DOHH2 (cell line): ENCODE data around the gene NEK4.

Source experiments
- H3F3A ChIP-seq: fragments of 200-600 bp; sonication (generic), shearing (Covaris generic); 2 replicates; pipeline ENCODE4 v1.6.0; 2016; ENCODE audit warnings: antibody characterized with exemption, mild to moderate bottlenecking; ENCODE audit not compliant: control insufficient read depth, insufficient read depth
- H3K27ac ChIP-seq: fragments of 200-600 bp; sonication (generic); 2 replicates; pipeline ENCODE4 v1.5.1; 2014; ENCODE audit warnings: low read depth, mild to moderate bottlenecking, low read length, moderate library complexity
- H3K27me3 ChIP-seq: fragments of 200-600 bp; sonication (generic); 2 replicates; pipeline ENCODE4 v1.6.1; 2014; ENCODE audit warnings: mild to moderate bottlenecking, low read length, mixed read lengths; ENCODE audit not compliant: control insufficient read depth
- H3K36me3 ChIP-seq: fragments of 200-600 bp; sonication (generic); 2 replicates; pipeline ENCODE4 v1.6.1; 2014; ENCODE audit warnings: mild to moderate bottlenecking, low read length, moderate library complexity, mixed read lengths; ENCODE audit not compliant: control insufficient read depth
- H3K4me1 ChIP-seq: fragments of 200-600 bp; sonication (generic); 2 replicates; pipeline ENCODE4 v1.6.1; 2014; ENCODE audit warnings: mild to moderate bottlenecking, low read length, mixed read lengths; ENCODE audit not compliant: control insufficient read depth
- H3K4me2 ChIP-seq: fragments of 200-600 bp; sonication (generic); 2 replicates; pipeline ENCODE4 v1.6.0; 2014; ENCODE audit warnings: mild to moderate bottlenecking, low read length, moderate library complexity
- H3K4me3 ChIP-seq: fragments of 200-600 bp; sonication (generic); 2 replicates; pipeline ENCODE4 v1.5.1; 2014; ENCODE audit warnings: mild to moderate bottlenecking, low read length, mixed read lengths
- H3K79me2 ChIP-seq: fragments of 200-600 bp; sonication (generic); 2 replicates; pipeline ENCODE4 v1.6.1; 2014; ENCODE audit warnings: mild to moderate bottlenecking, low read length, mixed read lengths; ENCODE audit not compliant: control insufficient read depth
- H3K9me2 ChIP-seq: fragments of 200-600 bp; sonication (generic); replicated peaks from 2 replicates; pipeline ENCODE4 v1.6.1; 2014; ENCODE audit warnings: mild to moderate bottlenecking, low read length, mixed read lengths; ENCODE audit not compliant: control insufficient read depth
- H3K9me3 ChIP-seq: fragments of 200-600 bp; sonication (generic); 2 replicates; pipeline ENCODE4 v1.6.1; 2014; ENCODE audit warnings: antibody characterized with exemption, low read length, mixed read lengths; ENCODE audit not compliant: control insufficient read depth, insufficient read depth
- H4K20me1 ChIP-seq: fragments of 200-600 bp; sonication (generic); 2 replicates; pipeline ENCODE4 v1.6.0; 2014; ENCODE audit warnings: low read depth, mild to moderate bottlenecking, antibody characterized with exemption, low read length, moderate library complexity; ENCODE audit not compliant: control insufficient read depth, insufficient read depth
- CTCF ChIP-seq: fragments of 200-600 bp; sonication (generic); IDR thresholded peaks from one replicate; pipeline ENCODE4 v1.5.1; 2014; ENCODE audit warnings: antibody characterized with exemption, mild to moderate bottlenecking, low read depth, low read length; ENCODE audit not compliant: poor library complexity, severe bottlenecking
- EZH2phosphoT487 ChIP-seq: fragments of 200-600 bp; sonication (generic); IDR thresholded peaks from 2 replicates; pipeline ENCODE4 v1.6.1; 2017; ENCODE audit warnings: borderline replicate concordance, mild to moderate bottlenecking, antibody characterized with exemption, low read length, moderate library complexity, mixed read lengths

NEK4 gene

GRCh38 chr3:52660046-52660445, 110.7 kb downstream of the NEK4 start:
- peaks cover 74% of the 10 kb centered on the region for H3K36me3 ChIP-seq
- H4K20me1 ChIP-seq, result no peaks in the 10 kb centered on the region
- H3K4me3 ChIP-seq, result no peak overlapping the region
- H3K4me1 ChIP-seq, result no peaks in the 10 kb centered on the region
- no peaks in the 10 kb centered on the region for H3K9me2 ChIP-seq
- no peaks in the 10 kb centered on the region for H3F3A ChIP-seq
- H3K4me2 ChIP-seq, result no peak overlapping the region
- H3K27me3 ChIP-seq, result no peaks in the 10 kb centered on the region
- no peak overlapping the region for H3K27ac ChIP-seq
- no peaks in the 10 kb centered on the region for H3K9me3 ChIP-seq
- TF ChIP-seq EZH2phosphoT487, result no peak
- no peak for TF ChIP-seq CTCF
- H3K79me2 ChIP-seq, result peaks cover 5% of the 10 kb centered on the region; the same call in 1 of the 2 replicates
